SH-SY5Y (cell line): ENCODE measurements around the gene COPS9.

Experiments used
- GATA2 ChIP-seq: IDR thresholded peaks from 2 replicates; pipeline ENCODE4 v1.6.1; 2011; ENCODE audit warnings: mild to moderate bottlenecking, low read depth, low read length
- GATA3 ChIP-seq: IDR thresholded peaks from 2 replicates; pipeline ENCODE4 v1.6.1; 2011; ENCODE audit warnings: low read depth, mild to moderate bottlenecking, low read length, moderate library complexity

The COPS9 gene

DNA sequence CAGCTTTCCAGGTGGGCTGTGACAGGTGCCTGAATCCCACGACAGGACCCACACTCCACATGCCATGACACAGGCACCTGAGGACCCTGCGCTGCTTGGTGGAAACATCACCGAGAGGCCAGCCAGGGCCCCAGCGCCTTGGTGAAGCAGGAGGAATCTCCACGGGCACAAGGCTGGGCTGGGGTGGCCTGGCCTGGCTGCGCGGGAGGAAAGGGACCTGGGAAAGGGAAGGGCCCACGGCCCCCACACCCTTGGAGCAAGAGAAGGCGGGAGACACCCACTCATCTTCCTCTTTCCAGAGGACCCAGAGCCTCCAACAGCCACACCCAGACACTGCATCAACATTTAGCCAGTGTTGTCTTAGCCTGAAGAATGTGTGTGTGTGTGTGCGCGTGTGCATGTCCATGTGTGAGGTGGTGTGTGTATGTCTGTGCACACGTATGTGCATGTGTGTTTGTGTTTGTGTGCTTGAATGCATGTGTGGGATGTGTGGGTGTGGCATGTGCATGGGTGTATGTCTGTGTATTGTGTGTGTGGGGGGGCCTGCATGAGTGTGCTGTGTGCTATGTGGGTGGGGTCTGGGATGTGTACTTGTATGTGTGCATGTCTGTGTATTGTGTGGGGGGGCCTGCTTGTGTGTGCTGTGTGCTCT, 10.6 kb upstream of the COPS9 start:
- TF ChIP-seq GATA2, result no peak

DNA sequence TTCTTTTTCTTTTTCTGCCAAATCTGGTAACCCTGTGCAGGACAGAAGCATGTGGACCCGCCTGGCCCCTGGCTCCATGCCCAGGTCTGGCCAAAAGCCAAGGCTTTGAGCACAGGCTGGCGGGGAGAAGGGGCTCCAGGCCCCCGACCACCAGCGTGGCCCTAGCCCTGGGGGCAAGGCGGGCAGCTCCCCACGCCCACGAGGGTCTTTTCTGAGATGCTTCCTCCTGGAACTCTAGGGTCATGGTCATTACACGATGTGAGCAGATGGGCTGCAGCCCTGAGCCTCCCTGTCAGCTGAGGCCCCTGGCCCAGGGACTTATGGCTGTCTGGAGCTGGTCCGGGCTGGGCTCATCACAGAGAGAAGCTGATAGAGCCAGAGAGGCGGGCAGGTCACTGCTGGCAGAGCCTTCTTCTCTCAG, 10.0 kb upstream of the COPS9 start:
- no peak for TF ChIP-seq GATA2
- no peak for TF ChIP-seq GATA3

DNA sequence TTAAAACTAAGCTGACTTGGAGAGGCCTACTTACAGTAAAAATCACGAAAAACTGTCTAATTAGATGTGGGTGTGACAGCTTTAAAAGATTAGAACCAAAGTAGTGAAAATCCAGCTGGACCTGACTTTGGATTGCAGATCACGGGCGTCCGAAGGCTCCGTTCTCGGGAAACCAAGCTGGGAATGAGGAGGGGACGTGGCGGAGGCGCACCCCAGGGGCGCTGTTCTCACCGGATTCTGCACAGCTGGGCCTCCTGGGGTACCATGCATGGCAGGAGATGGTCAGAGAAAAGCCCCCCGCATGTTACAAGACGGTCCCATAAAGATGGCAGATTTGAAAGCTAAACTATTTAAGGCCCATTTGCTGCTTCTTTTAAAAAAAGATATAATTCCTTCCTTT, 9.4 kb upstream of the COPS9 start:
- TF ChIP-seq GATA2 (no peak), GATA3 (no peak)

DNA sequence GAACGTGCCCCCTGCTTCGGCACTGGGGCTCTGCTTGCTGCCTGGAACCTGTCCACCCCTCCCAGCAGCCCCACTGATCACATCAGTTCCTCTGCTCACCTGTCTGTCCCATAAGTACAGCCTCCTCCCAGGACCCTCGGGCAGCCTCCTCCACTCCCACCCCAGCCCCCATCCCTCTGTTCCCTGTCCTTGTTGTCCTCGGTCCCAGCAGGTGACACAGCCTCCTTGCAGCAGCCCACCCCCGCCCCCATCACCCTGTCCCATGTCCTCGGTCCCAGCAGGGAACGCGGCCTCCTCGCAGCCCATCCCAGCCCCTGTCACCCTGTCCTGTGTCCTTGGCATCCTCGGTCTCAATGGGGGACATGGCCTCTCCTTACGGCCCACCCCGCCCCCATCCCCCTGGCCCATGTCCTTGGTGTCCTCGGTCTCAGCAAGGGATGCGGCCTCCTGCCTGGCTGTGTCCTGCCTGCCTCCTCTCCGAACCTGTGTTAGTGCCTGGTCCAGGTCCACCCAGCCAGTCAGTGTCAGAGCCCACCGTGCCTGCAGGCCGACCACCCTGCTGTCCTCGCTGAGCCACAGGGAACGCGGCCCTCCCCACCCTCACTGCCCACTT, 8.7 kb upstream of the COPS9 start:
- TF ChIP-seq GATA3 (no peak), GATA2 (no peak)

DNA sequence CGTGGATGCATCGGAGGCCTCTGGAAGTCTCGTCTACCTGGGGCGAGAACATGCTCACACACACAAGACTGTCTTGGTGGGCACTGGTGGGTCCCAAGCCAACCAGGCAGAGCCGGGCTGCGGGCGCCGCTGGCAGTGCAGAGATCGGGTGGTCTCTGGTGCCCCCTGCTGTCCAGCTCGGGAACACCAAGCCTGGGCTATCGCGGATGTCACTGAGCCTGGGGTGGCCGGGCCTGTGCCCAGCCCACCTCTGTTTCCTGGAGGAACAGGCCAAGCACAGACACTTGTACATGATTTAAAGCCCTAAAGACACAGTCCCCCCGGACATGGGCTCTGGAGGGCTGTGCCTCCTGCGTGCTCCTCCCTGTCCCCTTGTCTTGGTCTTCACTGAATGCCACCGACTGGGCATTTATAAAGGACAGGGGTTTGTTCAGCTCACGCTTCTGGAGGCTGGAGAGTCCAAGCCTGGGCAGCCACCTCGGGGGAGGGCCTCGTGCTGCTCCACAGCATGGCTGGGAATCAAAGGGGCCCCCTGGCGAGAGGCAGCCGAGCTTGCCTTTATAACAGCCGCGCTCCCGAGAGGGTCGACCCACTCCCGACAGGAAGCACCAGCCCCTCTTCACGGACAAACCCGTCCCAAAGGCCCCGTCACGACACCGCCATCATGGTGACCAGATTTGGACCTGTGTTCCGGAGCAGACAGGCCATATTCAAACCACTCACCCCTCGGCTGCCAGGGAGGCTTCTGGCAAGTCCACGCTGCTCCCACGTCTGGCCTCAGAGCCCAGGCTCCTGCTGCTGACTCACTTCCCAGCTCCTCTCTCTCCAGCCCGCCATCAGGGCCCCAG, 7.9 kb upstream of the COPS9 start:
- TF ChIP-seq GATA2 (no peak), GATA3 (no peak)

DNA sequence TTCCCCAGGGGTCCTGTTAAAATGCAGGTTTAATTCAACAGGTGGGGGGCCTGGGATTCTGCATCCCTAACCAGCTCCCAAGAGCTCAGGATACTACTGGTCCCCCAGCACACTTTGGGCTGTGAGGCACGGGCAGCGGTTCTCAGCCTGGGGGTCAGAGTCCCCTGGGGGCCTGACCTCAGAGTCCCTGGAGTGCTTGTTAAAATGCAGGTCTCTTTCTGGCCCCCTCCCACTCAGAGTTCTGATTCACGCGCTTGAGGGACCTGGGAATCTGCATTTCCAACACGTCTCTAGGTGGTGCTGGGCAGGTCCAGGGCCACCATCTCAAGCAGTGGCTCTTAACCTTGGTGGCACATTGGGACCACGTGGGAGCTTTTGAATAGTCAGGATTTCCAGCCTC, 7.2 kb upstream of the COPS9 start:
- no peak for TF ChIP-seq GATA2
- no peak for TF ChIP-seq GATA3

DNA sequence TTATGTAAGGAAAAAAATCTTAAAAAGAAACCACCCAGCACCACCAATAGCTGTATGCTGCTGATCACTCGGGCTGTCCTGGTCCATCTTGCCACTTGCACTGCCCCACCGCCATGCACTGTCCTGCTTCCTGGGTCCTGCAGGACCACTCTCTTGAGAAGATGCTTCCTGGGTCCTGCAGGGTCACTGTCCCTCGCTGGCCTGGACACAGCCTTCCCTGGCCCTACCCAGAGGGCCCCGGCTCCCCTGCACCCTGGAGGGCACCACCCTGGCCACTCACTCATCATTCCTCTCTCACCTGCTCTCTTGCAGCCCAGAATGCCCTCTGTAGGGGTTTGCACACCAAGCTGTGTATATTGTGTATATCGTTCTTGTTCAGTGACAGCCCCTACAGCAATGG, 6.8 kb upstream of the COPS9 start:
- TF ChIP-seq GATA3 (no peak), GATA2 (no peak)

DNA sequence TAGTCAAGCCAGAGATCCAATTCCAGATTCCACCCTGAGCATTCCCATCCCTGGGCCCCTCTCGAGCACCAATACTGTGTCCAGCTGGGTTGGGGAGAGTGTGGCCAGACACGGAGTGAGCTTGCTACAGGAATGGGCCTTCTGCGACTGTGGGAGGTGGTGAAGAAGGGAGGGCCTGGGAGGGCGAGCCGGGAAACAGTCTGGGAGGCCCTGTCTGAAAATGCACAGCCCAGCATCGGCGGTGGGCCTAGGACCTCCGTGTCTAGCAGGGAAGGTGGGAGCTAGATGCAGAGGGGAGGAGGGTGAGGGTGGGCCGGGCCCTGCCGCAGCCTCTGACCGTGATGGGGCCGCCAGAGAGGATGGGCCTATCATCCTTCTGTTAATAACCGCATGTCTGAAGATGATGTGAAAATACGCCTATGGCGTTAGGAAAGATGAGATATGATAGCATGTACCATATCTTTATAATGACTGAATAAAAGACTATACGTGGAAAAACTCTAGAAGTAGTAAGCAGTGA, 6.2 kb upstream of the COPS9 start:
- TF ChIP-seq GATA3, result no peak
- no peak for TF ChIP-seq GATA2

DNA sequence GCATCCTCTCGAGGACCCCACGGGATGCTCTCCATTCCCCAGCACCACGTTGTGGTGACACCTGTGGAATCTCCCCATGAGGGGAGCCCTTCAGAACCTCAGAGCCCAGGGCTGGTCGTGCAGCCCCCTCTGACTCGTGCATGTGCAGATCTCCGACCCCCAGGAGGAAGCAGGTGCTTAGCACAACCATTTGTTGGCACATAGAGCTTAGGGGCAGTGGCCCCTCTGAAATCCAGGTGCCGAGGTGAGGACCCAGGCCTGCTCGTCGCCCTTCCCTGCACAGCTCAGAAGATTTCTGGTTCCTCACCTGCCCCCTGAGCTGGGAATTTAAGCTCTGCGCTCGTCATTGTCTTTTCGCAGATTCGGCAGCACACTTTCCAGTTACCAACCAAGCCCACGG, 5.6 kb upstream of the COPS9 start:
- TF ChIP-seq GATA3 (no peak), GATA2 (no peak)

DNA sequence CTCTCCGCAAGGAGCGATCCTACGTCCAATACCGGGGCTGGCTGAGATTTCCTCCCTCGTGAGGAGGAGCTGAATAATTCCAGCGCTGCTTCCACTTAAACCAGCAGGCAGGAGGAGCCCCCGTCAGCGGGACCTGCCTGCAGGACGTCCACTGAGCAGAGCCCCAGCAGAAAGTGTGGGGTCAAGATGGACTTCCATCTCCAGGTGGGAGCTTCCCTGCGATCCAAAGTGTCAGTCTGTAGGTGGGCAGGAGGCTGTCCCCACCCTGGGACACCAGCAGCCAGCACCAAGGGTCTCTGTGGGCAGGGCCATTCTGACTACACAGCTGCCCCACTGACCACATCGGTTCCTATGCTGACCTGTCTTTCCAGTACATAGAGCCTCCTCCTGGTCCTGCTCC, 4.8 kb upstream of the COPS9 start:
- TF ChIP-seq GATA3 (no peak), GATA2 (no peak)

DNA sequence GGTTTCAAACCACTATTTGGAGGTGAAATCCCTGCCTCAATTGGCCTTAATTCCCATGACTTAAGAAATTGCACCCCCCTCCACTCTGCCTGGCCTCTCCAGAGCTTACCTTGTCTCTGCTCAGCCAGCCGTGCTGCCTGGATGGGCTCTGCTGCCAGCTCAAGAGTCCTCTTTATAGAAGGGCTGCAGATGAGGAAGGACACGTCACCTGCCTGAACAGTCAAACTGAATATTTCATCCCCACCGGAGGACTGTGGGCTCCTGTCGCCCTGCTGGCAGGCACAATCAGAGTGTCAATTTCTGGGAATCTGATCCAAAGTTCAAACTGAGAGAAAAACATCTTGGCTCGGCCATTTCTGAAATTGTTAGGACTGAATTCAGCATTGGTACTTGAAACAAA, 4.4 kb upstream of the COPS9 start, which contains the start of gene OTOS:
Gene OTOS, minus strand, starts transcription at position 148 of the 400 bp plus-strand sequence. CDS start 332 bp downstream, outside the sequence.
- no peak for TF ChIP-seq GATA3
- no peak for TF ChIP-seq GATA2

DNA sequence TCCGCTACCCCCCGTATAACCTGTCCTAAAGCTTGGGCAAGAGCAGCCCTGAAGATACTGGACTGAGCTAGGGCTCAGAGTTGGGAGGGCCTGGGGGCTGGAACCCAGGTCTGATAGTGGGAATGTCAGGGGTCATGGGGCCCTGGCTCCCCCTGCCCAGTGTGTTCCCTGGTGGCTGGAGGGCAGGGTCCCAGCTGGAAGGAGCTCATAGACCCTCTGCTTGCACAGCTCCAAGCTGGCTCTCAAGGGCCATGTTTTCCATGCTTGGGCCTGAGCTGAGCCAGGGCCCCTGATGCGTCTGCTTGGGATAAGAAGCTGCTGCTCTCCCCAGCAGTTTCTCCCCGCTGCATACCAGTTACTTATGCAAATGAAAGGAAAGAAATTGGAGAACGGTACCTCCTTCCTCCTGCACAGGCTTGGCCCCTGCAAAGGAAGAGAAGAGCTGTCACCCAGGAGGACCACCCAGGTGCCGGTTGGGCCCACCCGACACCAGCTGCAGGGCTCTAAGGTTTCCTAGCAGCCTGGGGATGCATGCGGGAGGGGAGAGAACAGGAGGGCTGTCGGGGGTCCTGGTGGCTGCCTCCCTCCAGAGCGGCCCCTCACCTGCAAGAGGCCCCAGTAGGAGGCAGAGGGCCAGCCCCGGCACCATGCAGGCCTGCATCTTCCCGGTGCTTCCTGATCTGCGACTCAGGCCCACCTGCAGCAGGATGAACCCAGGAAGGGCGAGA, 3.7 kb upstream of the COPS9 start:
- TF ChIP-seq GATA2 (no peak), GATA3 (no peak)

DNA sequence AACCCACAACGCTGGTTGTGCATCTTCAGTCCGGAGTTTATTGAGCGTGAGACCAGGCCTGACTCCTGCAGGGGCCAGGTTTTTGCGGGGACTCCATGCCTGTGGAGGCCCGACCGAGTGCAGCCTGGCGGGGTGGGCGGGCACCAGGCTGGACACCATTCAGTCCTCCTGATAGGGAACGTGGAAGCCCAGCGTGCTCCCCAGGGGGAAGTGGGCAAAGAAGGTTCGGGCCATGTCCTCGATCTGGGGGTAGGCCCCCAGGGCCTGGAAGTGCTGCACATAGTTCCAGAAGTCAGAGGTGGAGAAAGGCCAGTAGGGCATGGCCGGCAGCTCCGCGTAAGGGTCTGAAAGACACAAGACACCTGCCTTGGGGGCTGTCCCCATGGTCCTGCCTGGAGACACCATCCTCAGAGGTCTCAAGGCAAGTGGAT, 2.9 kb upstream of the COPS9 start:
- TF ChIP-seq GATA3 (no peak), GATA2 (no peak)

DNA sequence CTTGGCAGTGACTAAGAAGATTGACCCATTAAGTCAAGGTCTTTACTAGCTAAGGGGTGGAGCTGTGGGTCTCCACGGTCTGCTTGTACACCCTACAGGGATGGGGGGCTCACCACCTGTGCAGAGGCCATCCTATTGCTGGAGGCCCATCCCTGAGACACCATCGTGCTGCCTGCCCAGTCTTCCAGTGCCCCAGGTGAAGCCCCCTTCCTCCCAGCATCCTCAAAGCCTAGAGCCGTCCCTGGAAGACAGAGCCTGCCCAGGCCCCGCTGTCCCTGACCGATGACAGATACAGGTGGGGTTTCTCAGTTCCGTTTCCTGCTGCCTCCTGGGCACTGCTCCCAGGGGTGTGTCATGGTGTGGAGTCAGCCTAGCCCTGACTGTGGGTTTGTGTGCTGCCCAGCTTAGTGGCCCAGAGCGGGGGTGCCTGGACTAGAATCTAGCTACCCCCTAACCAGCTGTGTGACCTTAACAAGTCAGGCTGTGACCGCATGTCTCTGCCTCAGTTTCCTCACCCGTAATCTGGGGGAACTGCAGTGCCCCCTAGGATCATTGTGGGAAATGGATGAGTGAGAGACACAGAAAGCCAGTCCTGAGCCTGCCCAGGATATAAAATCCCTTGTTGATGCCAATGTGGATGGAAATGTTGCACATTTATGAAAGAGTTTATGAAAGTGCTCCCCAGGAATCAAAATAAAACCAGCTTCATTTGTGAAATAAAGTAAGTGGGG, 2.3 kb upstream of the COPS9 start:
- TF ChIP-seq GATA3 (no peak), GATA2 (no peak)
